ENCODE measurements around the gene ANKRD17.

Gene ANKRD17

GRCh38 chr4:73053974-73054480 lies 204.6 kb downstream of the ANKRD17 start:
- DNase-seq (ENCODE audit: low read depth) = no peak

DNA sequence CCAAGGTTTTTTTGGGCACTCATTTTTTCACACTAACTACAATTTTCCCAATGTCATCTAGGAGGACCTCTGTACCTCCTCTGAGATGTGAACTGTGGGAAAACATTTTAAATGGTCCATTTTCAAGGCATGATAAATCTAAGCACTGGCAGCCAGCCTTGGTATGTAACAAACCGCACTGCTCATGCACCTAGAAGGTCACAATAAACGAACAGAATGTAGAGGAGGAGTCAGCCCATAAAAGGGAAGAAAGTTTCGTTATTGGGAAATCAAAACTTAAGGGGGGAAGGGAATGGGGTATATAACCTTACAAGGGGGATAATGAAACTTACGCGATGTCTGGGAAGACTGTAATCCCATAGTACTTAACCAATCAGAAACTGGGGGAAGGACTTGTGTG lies 205.5 kb downstream of the ANKRD17 start:
- DNase-seq (ENCODE audit: low read depth) = no peak

DNA sequence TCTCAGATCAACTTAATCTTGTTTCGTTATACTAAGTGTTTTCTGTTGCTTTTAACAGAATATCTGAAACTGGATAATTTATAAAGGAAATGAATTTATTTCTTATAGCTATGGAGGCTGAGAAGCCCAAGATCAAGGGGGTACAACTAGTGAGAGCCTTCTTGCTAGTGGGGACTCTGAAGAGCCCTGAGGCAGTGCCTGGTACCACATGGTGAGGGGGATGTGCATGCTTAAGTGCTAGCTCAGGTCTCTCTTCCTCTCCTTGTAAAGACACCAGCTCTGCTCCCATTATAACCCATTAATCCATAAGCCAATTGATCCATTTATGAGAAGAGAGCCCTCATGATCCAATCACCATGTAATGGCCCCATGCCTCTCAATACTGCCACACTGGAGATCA lies 207.0 kb downstream of the ANKRD17 start:
- DNase-seq (ENCODE audit: low read depth) = no peak

- DNase-seq (ENCODE audit: low read depth) = no peak
Observed at GRCh38 chr4:73045879-73046278, 212.7 kb downstream of the ANKRD17 start.

DNA sequence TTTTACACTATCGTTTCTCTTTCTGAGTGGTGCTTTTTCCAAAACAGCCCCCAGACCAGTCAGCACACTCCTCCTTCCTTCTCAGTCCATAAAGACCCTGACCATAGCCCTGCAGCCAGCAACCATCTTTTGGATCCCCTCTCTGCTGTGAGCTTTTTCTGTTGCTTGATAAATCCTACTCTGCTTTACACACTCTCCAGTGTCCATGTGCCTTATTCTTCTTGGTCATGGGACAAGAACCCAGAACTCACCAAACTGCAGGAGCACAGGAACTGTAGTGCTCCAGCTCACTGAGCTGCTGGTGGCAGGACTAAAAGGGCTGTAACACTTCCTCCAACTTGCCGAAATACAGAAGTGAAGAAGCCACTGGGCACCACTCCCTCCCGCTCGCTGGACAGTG lies 221.5 kb downstream of the ANKRD17 start:
- no peak for DNase-seq (ENCODE audit: low read depth)

DNA sequence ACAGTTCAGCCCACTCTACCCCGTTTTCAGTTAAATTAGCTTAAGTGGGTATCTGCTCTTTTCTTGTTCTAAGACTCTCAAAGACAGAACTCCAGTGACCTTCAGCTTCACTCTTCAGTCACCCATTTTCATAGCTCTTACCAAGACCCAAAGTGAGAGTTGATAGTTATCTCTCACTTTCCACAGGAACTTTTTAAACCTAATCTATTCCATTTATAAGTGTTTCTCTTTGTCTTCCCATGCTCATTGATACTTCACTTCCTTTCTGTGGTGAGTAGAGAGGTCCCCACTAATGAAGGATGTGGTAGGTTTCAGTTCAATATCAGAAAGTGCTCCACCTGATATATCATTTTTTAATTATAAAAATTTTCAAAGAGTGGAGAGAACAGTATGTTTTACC lies 222.5 kb downstream of the ANKRD17 start:
- no peak for DNase-seq (ENCODE audit: low read depth)

DNA sequence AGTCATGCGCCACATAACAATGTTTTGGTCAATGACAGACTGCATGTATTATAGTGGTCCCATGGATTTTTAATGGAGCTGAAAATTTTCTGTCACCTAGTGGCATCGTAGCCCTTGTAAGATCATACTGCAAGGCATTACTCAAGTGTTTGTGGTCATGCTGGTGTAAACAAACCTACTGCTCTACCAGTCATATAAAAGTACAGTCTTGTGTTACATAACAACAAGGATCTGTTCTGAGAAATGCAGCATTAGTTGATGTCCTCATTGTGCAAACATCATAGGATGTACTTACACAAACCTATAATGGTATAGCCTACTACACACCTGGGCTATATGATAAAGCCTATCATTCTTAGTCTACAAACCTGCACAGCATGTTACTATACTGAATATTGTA lies 223.7 kb downstream of the ANKRD17 start:
- DNase-seq (ENCODE audit: low read depth) = no peak

- no peak for DNase-seq (ENCODE audit: low read depth)
Observed at GRCh38 chr4:73028621-73029020, 230.0 kb downstream of the ANKRD17 start.

Measured in stimulated activated CD8-positive, alpha-beta memory T cell treated with anti-CD3 and anti-CD28 coated beads, Interleukin-12 subunit alpha, Interleukin-12 subunit beta, amount 100 ng/mL, for 1 hour (primary cell).